NB4 (cell line): ENCODE data around the gene CLBA1.

ENCODE experiments used
- DNase-seq: peaks from one replicate; pipeline ENCODE4 v3.0.0; 2010; ENCODE audit warnings: low read depth
- H3K4me3 ChIP-seq: one replicate; pipeline ENCODE4 v1.5.1; 2011; ENCODE audit warnings: mild to moderate bottlenecking, low read depth, low read length, moderate library complexity
- CTCF ChIP-seq: IDR thresholded peaks from one replicate; pipeline ENCODE4 v1.5.1; 2012; ENCODE audit warnings: low read depth, low read length
- MAX ChIP-seq: IDR thresholded peaks from 2 replicates; pipeline ENCODE4 v1.6.1; 2011; ENCODE audit warnings: low read depth, low read length
- MYC ChIP-seq: IDR thresholded peaks from 2 replicates; pipeline ENCODE4 v1.6.1; 2011; ENCODE audit warnings: low read depth, low read length
- POLR2A ChIP-seq: IDR thresholded peaks from 2 replicates; pipeline ENCODE4 v1.6.1; 2011; ENCODE audit warnings: mild to moderate bottlenecking; ENCODE audit not compliant: insufficient read length; ENCODE audit errors: extremely low read depth

The CLBA1 gene

GRCh38 chr14:104975481-104976197 lies 9.9 kb upstream of the CLBA1 start:
- TF ChIP-seq MYC (no peak), CTCF (no peak)
- peak; percentile 45 for DNase-seq
- H3K4me3 ChIP-seq: no peak overlapping the region

- DNase-seq: peak; percentile 80
- TF ChIP-seq POLR2A (no peak), MAX (peak; percentile 60), CTCF (peak; percentile 84), MYC (0 out of 2 replicates have a peak, but pooled peaks have one; percentile 28)
- H3K4me3 ChIP-seq: no peak overlapping the region
Measured at GRCh38 chr14:104976198-104977007, 9.2 kb upstream of the CLBA1 start.

- TF ChIP-seq MAX (no peak), MYC (no peak), CTCF (no peak), POLR2A (no peak)
- no peak for DNase-seq
- H3K4me3 ChIP-seq: no peak overlapping the region
Measured at GRCh38 chr14:104977008-104977680, 8.4 kb upstream of the CLBA1 start.

GRCh38 chr14:104977681-104978653 lies 7.6 kb upstream of the CLBA1 start, which contains the start of gene AHNAK2:
Gene AHNAK2 (minus strand): TSS chr14:104978374. CDS start chr14:104978237, 137 bp downstream.
- TF ChIP-seq POLR2A (no peak), MYC (no peak), MAX (no peak), CTCF (no peak)
- peak; percentile 81 for DNase-seq
- peak within 1 kb of the TSS; percentile 36 for H3K4me3 ChIP-seq
